Parathyroid adenoma (tissue), 2 donors: ENCODE data around the gene GRM8.
"Not testable (repeated sequence)": the region's sequence is repeated elsewhere in the genome, so short reads cannot be mapped to it uniquely, and the experiment has no call there.

ENCODE experiments used
- H2AFZ ChIP-seq: fragments of 300-600 bp; sonication (generic); one replicate; pipeline ENCODE4 v1.7.0; 2017; ENCODE audit warnings: antibody characterized with exemption, mild to moderate bottlenecking
- H3K27ac ChIP-seq: fragments of 300-600 bp; sonication (generic); one replicate; pipeline ENCODE4 v1.7.0; 2017
- H3K27me3 ChIP-seq: fragments of 300-600 bp; sonication (generic); one replicate; pipeline ENCODE4 v1.7.0; 2017; ENCODE audit warnings: low read length; ENCODE audit not compliant: control insufficient read depth, insufficient read depth
- H3K36me3 ChIP-seq: fragments of 300-600 bp; sonication (generic); one replicate; pipeline ENCODE4 v1.7.0; 2017; ENCODE audit warnings: low read length; ENCODE audit not compliant: control insufficient read depth, insufficient read depth
- H3K4me1 ChIP-seq: fragments of 300-600 bp; sonication (generic); one replicate; pipeline ENCODE4 v1.7.0; 2017; ENCODE audit warnings: control low read depth
- H3K4me2 ChIP-seq: fragments of 300-600 bp; sonication (generic); one replicate; pipeline ENCODE4 v1.7.0; 2017; ENCODE audit warnings: low read length
- H3K4me3 ChIP-seq: fragments of 300-600 bp; sonication (generic); one replicate; pipeline ENCODE4 v1.7.0; 2017; ENCODE audit warnings: low read depth, low read length
- H3K79me2 ChIP-seq: fragments of 300-600 bp; sonication (generic); one replicate; pipeline ENCODE4 v1.7.0; 2017; ENCODE audit warnings: control low read depth
- H3K9ac ChIP-seq: fragments of 300-600 bp; sonication (generic); one replicate; pipeline ENCODE4 v1.7.0; 2017; ENCODE audit warnings: mild to moderate bottlenecking
- H3K9me3 ChIP-seq: fragments of 300-600 bp; sonication (generic); one replicate; pipeline ENCODE4 v1.7.0; 2017; ENCODE audit warnings: low read length; ENCODE audit not compliant: control insufficient read depth
- TF ChIP-seq, protein P1 (sequence below): fragments of 300-600 bp; sonication (generic); IDR thresholded peaks from one replicate; pipeline ENCODE4 v1.7.0; 2017; ENCODE audit warnings: antibody characterized with exemption, mild to moderate bottlenecking
- donor health status: primary hyperparathyroidism.

The GRM8 gene

DNA sequence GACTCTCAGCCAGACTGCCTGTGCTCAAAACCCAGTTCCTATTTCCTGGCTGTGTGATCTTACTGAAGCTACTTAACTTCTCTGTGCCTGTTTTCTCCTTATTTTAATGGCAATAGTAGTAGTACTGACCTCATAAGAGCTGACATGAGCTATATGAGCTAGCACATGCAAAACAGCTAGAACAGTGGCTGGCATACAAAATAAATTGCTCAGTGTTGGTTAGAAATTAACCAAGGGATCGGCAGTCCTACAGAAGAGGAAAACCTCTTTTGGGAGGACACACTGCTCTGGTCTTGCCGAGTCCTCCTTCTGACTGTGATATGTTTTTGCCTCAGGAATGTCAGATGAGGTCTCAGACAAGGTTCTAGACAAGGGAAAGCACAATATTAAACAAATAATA, 322.6 kb downstream of the GRM8 start:
- no peaks in the 10 kb centered on the region for H3K9me3 ChIP-seq
- no peak overlapping the region for H3K9ac ChIP-seq
- no peaks in the 10 kb centered on the region for H3K4me1 ChIP-seq
- H2AFZ ChIP-seq, result no peak overlapping the region
- no peaks in the 10 kb centered on the region for H3K79me2 ChIP-seq
- TF ChIP-seq, protein P1, sequence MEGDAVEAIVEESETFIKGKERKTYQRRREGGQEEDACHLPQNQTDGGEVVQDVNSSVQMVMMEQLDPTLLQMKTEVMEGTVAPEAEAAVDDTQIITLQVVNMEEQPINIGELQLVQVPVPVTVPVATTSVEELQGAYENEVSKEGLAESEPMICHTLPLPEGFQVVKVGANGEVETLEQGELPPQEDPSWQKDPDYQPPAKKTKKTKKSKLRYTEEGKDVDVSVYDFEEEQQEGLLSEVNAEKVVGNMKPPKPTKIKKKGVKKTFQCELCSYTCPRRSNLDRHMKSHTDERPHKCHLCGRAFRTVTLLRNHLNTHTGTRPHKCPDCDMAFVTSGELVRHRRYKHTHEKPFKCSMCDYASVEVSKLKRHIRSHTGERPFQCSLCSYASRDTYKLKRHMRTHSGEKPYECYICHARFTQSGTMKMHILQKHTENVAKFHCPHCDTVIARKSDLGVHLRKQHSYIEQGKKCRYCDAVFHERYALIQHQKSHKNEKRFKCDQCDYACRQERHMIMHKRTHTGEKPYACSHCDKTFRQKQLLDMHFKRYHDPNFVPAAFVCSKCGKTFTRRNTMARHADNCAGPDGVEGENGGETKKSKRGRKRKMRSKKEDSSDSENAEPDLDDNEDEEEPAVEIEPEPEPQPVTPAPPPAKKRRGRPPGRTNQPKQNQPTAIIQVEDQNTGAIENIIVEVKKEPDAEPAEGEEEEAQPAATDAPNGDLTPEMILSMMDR, result no peak
- H3K27ac ChIP-seq, result no peak overlapping the region
- no peak overlapping the region for H3K4me3 ChIP-seq
- no peaks in the 10 kb centered on the region for H3K27me3 ChIP-seq
- no peaks in the 10 kb centered on the region for H3K36me3 ChIP-seq
- no peak overlapping the region for H3K4me2 ChIP-seq

DNA sequence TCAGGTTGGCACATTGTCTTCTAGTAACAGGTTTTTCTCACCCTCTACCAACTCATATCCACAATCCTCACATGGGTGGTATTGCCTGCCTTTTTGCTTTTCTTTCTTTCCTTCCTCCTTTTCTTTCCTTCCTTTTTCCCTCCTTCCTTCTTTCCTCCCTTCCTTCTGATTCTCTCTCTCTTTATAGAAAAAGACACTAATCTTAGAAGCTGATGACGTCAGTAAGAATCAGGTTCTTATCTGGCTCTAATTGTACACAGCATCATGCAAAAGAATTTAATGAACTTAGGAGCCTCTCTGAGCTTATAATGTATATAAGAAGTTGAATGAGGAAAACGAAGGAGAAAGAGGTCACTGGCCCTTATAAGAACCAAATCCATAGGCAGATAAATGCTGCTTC, 328.3 kb downstream of the GRM8 start:
- Histone ChIP-seq H3K9me3 (no peaks in the 10 kb centered on the region), H3K4me1 (no peaks in the 10 kb centered on the region), H3K27me3 (no peaks in the 10 kb centered on the region), H3K27ac (no peak overlapping the region), H3K36me3 (no peaks in the 10 kb centered on the region), H3K4me2 (no peak overlapping the region), H3K4me3 (no peak overlapping the region), H3K9ac (no peak overlapping the region), H2AFZ (no peak overlapping the region), H3K79me2 (no peaks in the 10 kb centered on the region)
- TF ChIP-seq, protein P1, result no peak

DNA sequence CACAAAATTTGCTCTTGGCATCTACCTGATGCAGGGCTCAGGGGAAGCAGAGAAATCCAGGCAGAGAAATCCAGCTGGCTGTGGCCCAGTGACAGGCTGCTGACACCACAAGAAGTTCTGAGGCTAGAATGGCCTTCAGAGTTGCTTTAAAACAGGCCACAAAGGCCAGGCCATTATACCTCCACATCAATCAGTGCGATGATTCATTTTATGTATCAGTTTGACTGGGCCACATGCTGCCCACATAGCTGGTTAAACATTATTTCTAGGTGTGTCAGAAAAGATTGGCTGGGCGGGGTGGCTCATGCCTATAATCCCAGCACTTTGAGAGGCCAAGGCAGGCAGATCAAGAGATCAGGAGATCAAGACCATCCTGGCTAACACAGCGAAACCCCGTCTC, 341.1 kb downstream of the GRM8 start:
- H3K9ac ChIP-seq, H2AFZ ChIP-seq, H3K4me3 ChIP-seq: not testable (repeated sequence)

DNA sequence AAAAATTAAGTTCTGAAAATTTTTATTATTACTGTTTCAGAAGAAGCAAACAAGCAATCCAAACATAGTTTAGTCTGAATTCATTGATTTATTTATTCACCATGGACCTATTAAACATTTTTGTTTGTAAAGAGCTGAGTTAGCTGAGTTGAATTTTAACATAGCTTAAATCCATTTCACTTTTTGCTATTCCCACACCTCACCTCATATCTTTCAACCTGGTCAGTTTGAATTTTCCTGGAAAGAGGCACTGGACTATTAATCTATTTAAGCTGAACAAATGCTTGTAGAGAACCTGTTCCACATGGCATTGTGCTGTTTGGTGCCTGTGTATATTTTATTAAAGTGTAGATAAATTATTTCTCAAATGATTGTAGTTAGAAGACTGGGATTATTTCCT, 344.2 kb downstream of the GRM8 start:
- not testable (repeated sequence) for H3K36me3 ChIP-seq

More for the DNA sequence above, 341.1 kb downstream of the GRM8 start:
- not testable (repeated sequence) for H3K4me1 ChIP-seq, H3K36me3 ChIP-seq, H3K27ac ChIP-seq, H3K27me3 ChIP-seq, H3K79me2 ChIP-seq, H3K4me2 ChIP-seq, H3K9me3 ChIP-seq

DNA sequence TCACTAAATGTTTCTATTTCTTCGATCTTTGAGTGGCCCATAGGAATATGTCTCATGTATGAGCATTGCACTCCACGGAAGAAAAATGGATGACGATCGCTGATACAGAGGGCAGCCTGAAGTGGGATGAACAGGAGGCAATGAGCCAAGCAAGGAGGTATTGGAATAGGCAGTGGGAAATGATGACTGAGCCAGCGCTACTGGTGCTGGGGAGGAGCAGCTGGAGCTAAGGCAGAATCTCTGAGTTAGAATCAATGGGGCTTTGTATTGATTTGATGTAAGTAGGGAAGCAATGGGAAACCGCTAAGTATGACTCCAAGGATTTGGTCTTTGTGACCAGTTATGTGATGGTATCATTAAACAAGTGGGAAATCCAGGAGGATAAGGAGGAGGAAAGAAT, 345.1 kb downstream of the GRM8 start:
- H3K4me3 ChIP-seq, result not testable (repeated sequence)

More for the DNA sequence above, 344.2 kb downstream of the GRM8 start:
- not testable (repeated sequence) for H3K79me2 ChIP-seq, H3K4me3 ChIP-seq, H3K4me2 ChIP-seq, H3K27ac ChIP-seq, H3K4me1 ChIP-seq, H3K9me3 ChIP-seq, H3K27me3 ChIP-seq, H3K9ac ChIP-seq, H2AFZ ChIP-seq

DNA sequence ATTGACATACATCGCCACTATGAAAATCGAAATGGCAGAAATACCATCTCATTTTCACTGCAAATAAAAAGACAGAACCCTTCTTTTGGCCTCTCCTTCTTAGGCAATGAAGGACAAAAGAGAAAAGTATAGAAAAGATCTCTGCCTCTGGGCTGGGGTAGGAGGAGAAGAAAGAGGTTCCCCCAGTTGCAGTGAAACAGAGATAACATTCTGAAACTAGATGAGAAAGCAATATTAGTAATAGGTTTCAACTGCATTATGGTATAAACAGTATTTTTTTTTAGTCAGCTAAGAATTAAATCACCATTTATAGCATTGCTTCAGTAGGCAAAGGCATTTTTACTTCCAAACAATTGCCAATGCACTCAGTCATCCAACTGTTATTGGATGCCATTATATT, 347.5 kb downstream of the GRM8 start:
- H3K4me3 ChIP-seq, H3K27ac ChIP-seq, H3K4me1 ChIP-seq, H3K9ac ChIP-seq, H3K4me2 ChIP-seq, H3K9me3 ChIP-seq, H3K79me2 ChIP-seq, H3K36me3 ChIP-seq, H2AFZ ChIP-seq, H3K27me3 ChIP-seq: not testable (repeated sequence)

More for the DNA sequence above, 345.1 kb downstream of the GRM8 start:
- H3K27ac ChIP-seq, H3K27me3 ChIP-seq, H3K4me1 ChIP-seq, H3K4me2 ChIP-seq, H3K9ac ChIP-seq, H3K36me3 ChIP-seq, H3K79me2 ChIP-seq, H3K9me3 ChIP-seq, H2AFZ ChIP-seq: not testable (repeated sequence)

DNA sequence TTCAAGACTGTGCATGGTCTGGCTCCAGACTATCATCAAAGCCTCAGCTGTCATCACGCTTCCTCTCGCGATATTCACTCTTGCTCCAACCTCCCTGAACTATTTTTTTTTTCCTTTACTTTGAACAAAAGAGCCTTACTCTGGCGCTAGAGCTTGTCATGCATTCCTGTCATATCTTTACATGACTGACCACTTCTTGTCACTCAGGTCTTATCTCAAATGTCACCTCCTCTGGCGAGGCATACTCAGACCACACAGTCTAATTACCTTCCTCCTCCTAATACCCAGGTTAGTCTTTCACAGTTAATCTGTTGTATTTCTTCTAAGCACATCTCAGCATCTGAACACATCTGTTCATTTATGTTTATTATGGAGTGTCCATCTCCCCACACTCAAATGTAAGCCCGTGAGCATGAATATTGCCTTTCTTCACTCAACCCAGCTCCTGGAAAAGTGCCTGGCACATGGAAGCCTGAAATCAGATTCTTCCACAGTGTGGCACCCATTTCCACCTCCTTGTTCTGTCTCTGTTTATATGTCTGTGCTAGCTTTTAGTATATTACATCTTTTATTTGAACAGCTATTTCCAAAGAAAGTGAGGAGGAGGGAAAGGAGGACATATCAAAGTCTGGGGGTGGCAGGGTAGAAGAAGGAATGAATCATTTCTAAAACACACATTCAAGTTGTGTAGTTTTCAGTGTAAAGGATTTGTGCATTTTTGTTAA, 351.5 kb downstream of the GRM8 start:
- H3K27ac ChIP-seq, H3K4me2 ChIP-seq, H3K36me3 ChIP-seq, H3K27me3 ChIP-seq, H3K4me1 ChIP-seq, H3K4me3 ChIP-seq, H2AFZ ChIP-seq, H3K79me2 ChIP-seq, H3K9ac ChIP-seq, H3K9me3 ChIP-seq: not testable (repeated sequence)

DNA sequence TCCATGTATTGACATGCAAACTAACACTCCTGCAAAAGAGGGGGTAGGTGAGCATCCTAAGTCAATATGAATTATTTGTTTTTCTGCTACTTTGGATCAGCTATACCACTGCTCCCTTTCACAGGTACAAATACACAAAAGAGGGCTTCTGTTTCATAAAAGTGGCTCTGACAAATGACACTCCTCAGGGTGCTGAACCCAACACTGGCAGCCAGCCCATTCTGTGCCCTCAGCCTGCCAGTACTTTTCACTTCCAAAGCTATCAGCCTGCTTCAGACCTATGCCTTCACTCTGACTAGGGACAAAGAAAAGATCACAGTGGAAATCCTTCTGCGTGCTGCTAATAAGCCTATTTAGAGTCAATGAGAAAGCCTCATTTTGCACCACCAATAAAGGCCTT, 364.8 kb downstream of the GRM8 start:
- H3K9me3 ChIP-seq, H3K4me3 ChIP-seq, H3K4me2 ChIP-seq, H2AFZ ChIP-seq, H3K36me3 ChIP-seq, H3K9ac ChIP-seq, H3K27me3 ChIP-seq, H3K4me1 ChIP-seq, H3K27ac ChIP-seq, H3K79me2 ChIP-seq: not testable (repeated sequence)

DNA sequence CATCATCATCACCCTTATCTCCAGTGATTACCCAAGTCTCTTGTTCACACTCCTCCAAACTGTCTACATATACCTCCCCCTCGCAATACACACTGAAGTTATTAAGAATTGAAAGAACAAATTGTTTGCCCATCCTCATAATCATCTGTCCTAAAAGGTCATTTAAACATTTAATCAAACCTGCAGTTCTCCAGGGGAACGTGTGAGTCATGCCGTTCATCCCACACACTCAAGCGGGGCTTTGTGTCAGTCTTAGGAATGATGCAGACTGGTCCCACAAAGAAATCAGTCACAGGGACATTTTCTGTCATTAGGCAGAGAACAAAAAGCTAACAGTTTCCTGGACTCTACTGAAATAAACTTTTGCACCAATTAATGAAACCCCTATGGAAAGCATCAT, 365.2 kb downstream of the GRM8 start:
- H3K9me3 ChIP-seq, H3K27me3 ChIP-seq, H3K4me2 ChIP-seq, H3K4me1 ChIP-seq, H3K36me3 ChIP-seq, H3K9ac ChIP-seq, H3K27ac ChIP-seq, H3K79me2 ChIP-seq, H3K4me3 ChIP-seq, H2AFZ ChIP-seq: not testable (repeated sequence)

DNA sequence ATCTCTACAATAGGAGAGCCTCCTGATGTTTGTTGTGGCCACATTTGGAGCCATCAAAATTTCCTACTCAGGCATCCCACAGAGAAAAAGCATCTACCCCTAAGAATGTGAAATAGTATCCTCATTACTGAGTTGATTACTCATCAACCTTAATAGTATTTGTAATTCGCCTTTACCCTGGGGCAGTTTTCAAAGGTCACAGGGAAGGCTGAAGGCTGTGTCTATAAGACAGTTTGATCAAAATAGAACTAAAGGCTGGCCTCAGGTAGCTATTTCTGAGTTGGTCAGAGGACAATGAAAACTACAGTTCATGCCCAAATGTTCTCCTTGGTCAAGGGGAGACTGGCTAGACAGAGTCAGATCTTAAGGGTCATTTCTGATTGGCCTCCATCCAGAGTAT, 370.0 kb downstream of the GRM8 start:
- not testable (repeated sequence) for H3K36me3 ChIP-seq, H3K27ac ChIP-seq, H3K4me1 ChIP-seq, H3K4me3 ChIP-seq, H3K79me2 ChIP-seq, H3K9ac ChIP-seq, H3K27me3 ChIP-seq, H3K9me3 ChIP-seq, H3K4me2 ChIP-seq, H2AFZ ChIP-seq
